ENCODE results near the gene TMEM86B.

DNA sequence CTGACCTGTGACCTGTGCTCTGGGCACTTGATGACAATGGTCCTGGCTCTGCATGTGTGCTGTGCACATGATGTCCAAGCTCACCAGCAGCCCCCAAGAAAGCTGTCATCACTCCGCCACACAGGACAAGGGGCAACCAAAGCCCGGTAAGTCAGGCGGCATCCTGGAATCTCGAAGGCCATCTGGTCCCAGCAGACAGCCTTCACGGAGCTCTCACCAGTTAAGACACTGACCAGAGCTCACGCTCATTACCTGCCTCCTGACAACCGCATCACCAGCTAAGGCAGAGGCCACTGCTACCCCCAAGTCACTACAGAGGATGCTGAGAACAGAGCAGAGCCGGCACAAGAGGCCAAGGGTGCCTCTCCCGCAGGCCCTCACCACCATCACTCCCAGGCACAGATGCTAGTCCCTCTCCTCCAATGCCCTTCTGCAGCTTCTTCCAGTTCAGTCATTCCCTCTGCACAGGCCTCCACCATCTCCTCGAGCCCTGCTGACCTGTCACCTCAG is 19.7 kb upstream of the TMEM86B start:
- TF ChIP-seq, protein P1, sequence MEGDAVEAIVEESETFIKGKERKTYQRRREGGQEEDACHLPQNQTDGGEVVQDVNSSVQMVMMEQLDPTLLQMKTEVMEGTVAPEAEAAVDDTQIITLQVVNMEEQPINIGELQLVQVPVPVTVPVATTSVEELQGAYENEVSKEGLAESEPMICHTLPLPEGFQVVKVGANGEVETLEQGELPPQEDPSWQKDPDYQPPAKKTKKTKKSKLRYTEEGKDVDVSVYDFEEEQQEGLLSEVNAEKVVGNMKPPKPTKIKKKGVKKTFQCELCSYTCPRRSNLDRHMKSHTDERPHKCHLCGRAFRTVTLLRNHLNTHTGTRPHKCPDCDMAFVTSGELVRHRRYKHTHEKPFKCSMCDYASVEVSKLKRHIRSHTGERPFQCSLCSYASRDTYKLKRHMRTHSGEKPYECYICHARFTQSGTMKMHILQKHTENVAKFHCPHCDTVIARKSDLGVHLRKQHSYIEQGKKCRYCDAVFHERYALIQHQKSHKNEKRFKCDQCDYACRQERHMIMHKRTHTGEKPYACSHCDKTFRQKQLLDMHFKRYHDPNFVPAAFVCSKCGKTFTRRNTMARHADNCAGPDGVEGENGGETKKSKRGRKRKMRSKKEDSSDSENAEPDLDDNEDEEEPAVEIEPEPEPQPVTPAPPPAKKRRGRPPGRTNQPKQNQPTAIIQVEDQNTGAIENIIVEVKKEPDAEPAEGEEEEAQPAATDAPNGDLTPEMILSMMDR (conservative IDR thresholded peaks at IDR 0.05 in 1 of 2, IDR thresholded peaks at IDR 0.05 in 1 of 2; ENCODE audit: low read depth in 1 of 2, low read length in 2 of 2) = no peak
- TF ChIP-seq EZH2 (IDR thresholded peaks at IDR 0.05; ENCODE audit: low read length, missing control alignments) = no peak

Data from fibroblast of lung (primary cell).